ENCODE measurements around the gene CACTIN. TPM values are rescaled to one million over a fixed set of nuclear protein-coding genes. Genes with fewer than 3 reads are reported as not detected.

CACTIN gene
- total RNA-seq, 3 donors from 2014 or later: 22.4 to 26.8 (median 22.6) TPM

DNA sequence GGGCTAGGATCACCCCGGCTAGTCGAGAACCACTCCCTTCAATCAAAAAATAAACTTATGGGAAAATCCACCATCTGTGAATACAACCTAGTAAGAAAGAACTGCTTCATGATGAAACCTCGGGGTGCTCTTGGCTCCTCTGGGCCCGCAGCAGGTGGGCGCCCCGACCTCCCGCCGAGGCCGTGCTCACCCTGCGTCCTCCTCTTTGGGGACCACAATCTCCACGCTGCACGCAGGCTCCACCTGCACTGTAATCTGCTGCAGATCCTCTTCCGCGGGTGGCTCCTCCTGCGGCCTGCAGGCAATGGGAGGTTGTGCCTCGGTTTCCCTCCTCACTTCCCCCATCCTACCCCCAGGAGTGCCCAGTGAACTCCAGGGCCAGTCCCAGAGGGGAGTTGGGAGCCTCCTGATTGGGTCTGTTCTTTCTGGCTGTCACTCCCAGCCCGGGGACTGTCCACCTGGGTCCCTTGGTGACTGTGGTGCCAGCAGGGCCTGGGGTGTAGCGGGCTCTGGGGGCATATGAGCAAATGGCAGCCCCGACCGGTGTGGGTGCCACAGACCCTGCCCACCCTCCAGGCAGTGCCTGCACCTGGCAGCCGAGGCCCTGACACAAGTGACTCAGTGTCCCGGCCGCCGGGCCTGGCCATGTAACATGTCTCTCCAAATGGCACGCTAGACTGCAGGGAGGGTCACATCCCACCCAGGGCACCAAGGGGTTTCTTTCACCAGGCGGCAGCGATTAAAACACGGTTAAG is 15.1 kb upstream of the CACTIN start:
- no peak for TF ChIP-seq CTCF (IDR thresholded peaks at IDR 0.05)
- no peaks in the 10 kb centered on the region for H3K9me3 ChIP-seq
- H3K36me3 ChIP-seq (ENCODE audit: low read depth): no peaks in the 10 kb centered on the region
- DNase-seq: no peak
- no peak overlapping the region for H3K4me3 ChIP-seq
- intact Hi-C loops (cut with DNase I, micrococcal nuclease): no loop called here
- no peak for ATAC-seq
- no peaks in the 10 kb centered on the region for H3K4me1 ChIP-seq (ENCODE audit: low read depth)

- no peak for TF ChIP-seq CTCF (IDR thresholded peaks at IDR 0.05)
- no peak for ATAC-seq
- intact Hi-C loops (cut with DNase I, micrococcal nuclease): no loop called here
- no peak for DNase-seq
- Histone ChIP-seq H3K36me3 (ENCODE audit: low read depth) (no peaks in the 10 kb centered on the region), H3K9me3 (no peaks in the 10 kb centered on the region), H3K4me1 (ENCODE audit: low read depth) (no peaks in the 10 kb centered on the region), H3K4me3 (no peak overlapping the region)
Measured at GRCh38 chr19:3639479-3639878, 12.9 kb upstream of the CACTIN start.

- peak in 1 of 3 donors; percentile 40 for DNase-seq
- Histone ChIP-seq H3K4me3 (no peak overlapping the region), H3K4me1 (ENCODE audit: low read depth) (no peaks in the 10 kb centered on the region), H3K9me3 (no peaks in the 10 kb centered on the region), H3K36me3 (ENCODE audit: low read depth) (no peaks in the 10 kb centered on the region)
- no peak for TF ChIP-seq CTCF (IDR thresholded peaks at IDR 0.05)
- intact Hi-C loops (cut with DNase I, micrococcal nuclease): no loop called here
- ATAC-seq: no peak
Measured at GRCh38 chr19:3638208-3639193, 11.9 kb upstream of the CACTIN start.

DNA sequence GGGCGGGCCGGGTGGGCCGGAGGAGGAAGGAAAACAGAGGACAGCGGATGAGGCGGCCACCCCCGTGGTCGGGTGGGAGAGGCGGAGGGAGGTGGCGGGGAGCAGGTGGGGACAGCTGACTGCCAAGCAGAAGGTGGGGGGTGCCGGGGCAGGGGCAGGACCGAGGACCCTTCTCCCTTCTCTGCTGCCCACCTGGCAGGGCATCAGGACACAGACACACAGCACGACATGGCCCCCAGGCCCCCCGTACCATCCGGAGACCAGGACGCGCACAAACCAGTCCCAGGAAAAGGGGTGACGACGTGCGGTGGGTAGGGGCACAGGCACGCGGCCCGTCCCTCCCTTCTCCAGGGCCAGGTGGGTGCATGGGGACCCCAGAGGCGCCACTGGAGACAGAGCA is 11.0 kb upstream of the CACTIN start:
- TF ChIP-seq CTCF (IDR thresholded peaks at IDR 0.05): no peak
- no peaks in the 10 kb centered on the region for H3K36me3 ChIP-seq (ENCODE audit: low read depth)
- intact Hi-C loops (cut with DNase I, micrococcal nuclease): no loop called here

GRCh38 chr19:3636962-3637361 is 10.4 kb upstream of the CACTIN start:
- TF ChIP-seq CTCF (IDR thresholded peaks at IDR 0.05): no peak
- ATAC-seq: no peak
- DNase-seq: no peak
- no peaks in the 10 kb centered on the region for H3K4me1 ChIP-seq (ENCODE audit: low read depth)
- H3K4me3 ChIP-seq: no peak overlapping the region
- no peaks in the 10 kb centered on the region for H3K36me3 ChIP-seq (ENCODE audit: low read depth)
- no peaks in the 10 kb centered on the region for H3K9me3 ChIP-seq
- intact Hi-C loops (cut with DNase I, micrococcal nuclease): no loop called here

More for the DNA sequence above, 11.0 kb upstream of the CACTIN start:
- no peaks in the 10 kb centered on the region for H3K9me3 ChIP-seq
- H3K4me3 ChIP-seq: no peak overlapping the region
- H3K4me1 ChIP-seq (ENCODE audit: low read depth): no peaks in the 10 kb centered on the region
- DNase-seq: peak in 1 of 3 donors; percentile 40
- ATAC-seq: no peak

Data from mucosa of descending colon (tissue), 3 donors.